ENCODE data around the gene ZFTA.

ZFTA gene

GRCh38 chr11:63745304-63746170, 23.0 kb downstream of the ZFTA start:
- no peak for DNase-seq

- DNase-seq = no peak
Measured at GRCh38 chr11:63738720-63739360, 29.7 kb downstream of the ZFTA start.

- no peak for DNase-seq
Measured at GRCh38 chr11:63737718-63738117, 30.9 kb downstream of the ZFTA start.

GRCh38 chr11:63736864-63737263, 31.7 kb downstream of the ZFTA start:
- no peak for DNase-seq

GRCh38 chr11:63729326-63729725, 39.2 kb downstream of the ZFTA start:
- no peak for DNase-seq

- no peak for DNase-seq
Measured at GRCh38 chr11:63720611-63721010, 48.0 kb downstream of the ZFTA start.

GRCh38 chr11:63719987-63720386, 48.6 kb downstream of the ZFTA start:
- no peak for DNase-seq

- DNase-seq = no peak
Measured at GRCh38 chr11:63719001-63719400, 49.6 kb downstream of the ZFTA start.
